GM19455 (cell line): Measurements from ENCODE around the gene SRSF9.

Experiments
- ATAC-seq: cut with Tn5 transposase; IDR thresholded peaks from one replicate; pipeline ENCODE4 v1.9.1; 2021; ENCODE audit not compliant: unreplicated experiment

SRSF9 gene

DNA sequence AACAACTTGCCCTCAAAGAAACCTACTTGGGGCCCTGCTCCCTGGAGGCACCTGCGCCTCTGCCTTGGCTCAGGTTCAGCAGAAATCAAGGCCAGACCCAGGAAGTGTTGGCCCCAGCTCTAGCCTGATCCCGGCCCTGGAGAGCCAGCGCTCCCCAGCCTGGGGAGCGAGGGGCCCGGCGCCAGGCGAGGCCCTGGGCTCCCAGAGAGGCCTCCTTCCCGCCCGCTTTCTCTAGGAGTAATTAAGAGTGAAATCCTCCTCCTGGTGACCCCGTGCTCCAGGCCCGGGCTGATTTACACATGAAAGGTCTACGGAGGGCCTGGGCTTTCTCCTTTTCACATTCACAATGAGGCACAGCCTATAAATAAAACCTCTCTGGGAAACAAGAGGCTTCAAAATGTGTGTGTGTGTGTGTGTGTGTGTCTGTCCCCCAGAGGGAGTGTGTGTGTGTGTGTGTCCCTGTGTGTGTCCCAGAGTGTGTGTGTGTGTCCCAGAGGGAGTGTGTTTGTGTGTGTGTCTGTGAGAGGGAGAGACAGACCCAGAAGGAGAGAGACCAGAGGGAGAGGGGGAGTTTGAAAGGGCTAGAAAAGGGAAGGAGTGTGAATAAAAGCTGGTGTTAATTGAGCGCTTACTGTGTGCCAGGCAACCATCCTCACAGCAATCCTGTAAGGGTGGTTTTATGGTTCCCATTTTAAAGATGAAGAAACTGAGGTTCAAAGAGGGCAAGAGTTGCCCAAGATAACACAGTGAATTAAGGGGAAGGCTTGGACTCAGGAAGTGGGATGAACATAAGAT lies 55.5 kb downstream of the SRSF9 start:
- no peak for ATAC-seq

DNA sequence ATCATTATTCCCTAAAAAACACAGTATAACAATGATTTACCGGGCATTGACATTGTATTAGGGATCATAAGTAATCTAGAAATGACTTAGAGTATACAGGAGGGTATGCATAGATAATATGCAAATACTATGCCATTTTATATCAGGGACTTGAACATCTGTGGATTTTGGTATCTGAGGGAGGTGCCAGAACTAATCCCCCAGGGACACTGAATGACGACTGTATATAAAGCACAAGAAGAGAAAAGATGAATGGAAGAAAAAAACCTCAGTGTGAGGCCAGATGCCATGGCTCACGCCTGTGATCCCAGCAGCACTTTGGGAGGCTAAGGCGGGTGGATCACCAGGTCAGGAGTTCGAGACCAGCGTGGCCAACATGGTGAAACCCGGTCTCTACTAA lies 57.1 kb downstream of the SRSF9 start:
- ATAC-seq: no peak
